C4-2B (cell line): ENCODE data around the gene TANC2.

ENCODE experiments used
- CTCF ChIP-seq: fragments of 450-650 bp; conservative IDR thresholded peaks from 2 replicates; pipeline ENCODE4 v1.5.1; 2017; ENCODE audit warnings: mild to moderate bottlenecking
- ZFX ChIP-seq: fragments of 450-650 bp; IDR thresholded peaks from 2 replicates; pipeline ENCODE4 v1.6.1; 2017

GRCh38 chr17:62998665-62999393, 32.8 kb downstream of the TANC2 start:
- TF ChIP-seq CTCF, result no peak
- TF ChIP-seq ZFX, result no peak
